ENCODE measurements around the gene ARHGEF3.
A peak's percentile ranks its signal among the peaks of the same experiment; 100 is the strongest.
"Not testable (repeated sequence)": the region's sequence is repeated elsewhere in the genome, so short reads cannot be mapped to it uniquely, and the experiment has no call there.

The ARHGEF3 gene

DNA sequence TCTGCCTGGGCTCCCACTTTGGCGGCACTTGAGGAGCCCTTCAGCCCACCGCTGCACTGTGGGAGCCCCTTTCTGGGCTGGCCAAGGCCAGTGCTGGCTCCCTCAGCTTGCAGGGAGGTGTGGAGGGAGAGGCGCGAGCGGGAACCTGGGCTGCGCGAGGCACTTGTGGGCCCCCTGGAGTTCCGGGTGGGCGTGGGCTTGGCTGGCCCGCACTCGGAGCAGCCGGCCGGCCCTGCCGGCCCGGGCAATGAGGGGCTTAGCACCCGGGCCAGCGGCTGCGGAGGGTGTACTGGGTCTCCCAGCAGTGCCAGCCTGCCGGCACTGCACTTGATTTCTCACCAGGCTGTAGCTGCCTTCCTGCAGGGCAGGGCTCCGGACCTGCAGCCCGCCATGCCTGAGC lies 82.9 kb downstream of the ARHGEF3 start:
- not testable (repeated sequence) for DNase-seq

DNA sequence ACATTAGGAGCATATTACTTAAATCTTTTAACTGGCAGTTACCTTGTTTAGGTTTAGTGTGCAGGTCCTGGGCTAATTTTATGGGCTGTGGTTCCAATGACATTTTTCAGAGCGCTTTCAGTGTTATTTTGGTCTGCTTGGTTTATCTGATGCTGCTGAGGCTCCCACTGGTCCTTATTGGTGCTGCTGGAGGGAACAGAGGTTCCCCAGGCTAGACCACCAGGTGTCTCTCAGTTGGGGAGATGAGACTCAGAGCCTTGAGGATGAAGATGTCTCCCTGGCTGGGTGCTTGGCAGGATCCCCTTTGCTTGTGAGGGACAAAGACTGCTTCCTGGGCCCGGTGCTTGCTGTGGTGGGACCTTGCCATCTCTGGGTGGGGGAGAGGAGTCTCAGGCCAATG lies 90.4 kb downstream of the ARHGEF3 start:
- DNase-seq, result no peak

DNA sequence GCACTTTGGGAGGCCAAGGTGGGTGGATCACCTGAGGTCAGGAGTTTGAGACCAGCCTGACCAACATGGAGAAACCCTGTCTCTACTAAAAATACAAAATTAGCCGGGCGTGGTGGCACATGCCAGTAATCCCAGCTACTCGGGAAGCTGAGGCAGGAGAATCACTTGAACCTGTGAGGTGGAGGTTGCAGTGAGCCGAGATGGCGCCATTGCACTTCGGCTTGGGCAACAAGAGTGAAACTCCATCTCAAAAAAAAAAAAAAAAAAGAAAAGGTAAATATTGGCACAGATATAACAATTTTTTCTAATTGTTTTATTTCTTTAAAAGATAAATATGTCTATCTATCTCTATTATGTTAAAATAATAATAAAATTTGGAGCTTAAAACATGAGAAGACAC lies 94.3 kb downstream of the ARHGEF3 start:
- DNase-seq, result not testable (repeated sequence)

GRCh38 chr3:56706629-56707028 lies 95.1 kb downstream of the ARHGEF3 start:
- DNase-seq, result no peak

DNA sequence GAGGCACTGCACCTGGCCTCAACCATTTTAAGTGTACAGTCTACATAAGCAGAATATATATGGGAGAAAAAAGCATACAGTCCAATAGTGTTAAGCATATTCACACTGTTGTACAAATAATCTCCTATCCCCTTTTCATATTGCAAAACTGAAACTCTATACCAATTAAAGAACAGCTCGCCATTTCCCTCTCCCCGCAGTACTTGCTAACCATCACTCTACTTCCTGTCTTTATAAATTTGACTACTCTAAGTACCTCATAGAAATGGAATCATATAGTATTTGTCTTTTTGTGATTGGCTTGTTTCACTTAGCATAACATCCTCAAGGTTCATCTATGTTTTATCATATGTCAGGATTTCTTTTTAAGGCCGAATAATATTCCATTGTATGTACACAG lies 97.0 kb downstream of the ARHGEF3 start:
- DNase-seq, result no peak

DNA sequence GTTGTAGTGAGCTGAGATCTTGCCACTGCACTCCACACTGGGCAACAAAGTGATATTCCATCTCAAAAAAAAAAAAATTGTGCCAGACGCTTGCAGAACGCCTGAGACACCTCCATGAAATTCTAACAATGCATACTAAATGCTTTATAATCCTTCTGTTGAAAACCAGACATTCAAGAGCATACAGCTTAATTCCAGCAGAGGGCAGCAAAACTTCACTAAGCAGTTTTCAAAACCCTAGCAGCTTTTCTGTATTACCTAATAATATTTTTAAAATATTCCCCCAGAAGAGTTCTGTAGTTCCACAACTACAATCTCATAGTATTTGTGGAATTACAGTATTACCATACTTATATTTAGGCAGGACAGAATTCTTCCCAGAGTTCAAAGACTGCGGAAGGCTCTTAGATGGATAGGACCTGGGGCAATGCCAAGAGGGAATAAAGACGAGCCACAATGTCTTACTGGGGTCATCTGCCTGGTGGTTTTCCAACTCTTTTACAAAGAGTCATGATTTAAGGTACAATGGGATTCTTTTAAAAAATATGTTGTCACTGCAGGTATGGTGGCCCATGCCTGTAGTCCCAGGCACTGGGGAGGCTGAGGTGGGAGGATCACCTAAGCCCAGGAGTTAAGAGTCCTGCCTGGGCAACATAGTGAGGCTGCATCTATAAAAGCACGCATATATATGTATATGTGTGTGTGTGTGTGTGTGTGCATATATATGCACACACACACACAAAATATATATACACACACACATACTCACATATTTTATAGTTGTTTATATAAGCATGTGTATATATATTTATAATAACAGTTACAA lies 99.0 kb downstream of the ARHGEF3 start:
- DNase-seq, result no peak

GRCh38 chr3:56700151-56700550 lies 101.6 kb downstream of the ARHGEF3 start:
- no peak for DNase-seq

DNA sequence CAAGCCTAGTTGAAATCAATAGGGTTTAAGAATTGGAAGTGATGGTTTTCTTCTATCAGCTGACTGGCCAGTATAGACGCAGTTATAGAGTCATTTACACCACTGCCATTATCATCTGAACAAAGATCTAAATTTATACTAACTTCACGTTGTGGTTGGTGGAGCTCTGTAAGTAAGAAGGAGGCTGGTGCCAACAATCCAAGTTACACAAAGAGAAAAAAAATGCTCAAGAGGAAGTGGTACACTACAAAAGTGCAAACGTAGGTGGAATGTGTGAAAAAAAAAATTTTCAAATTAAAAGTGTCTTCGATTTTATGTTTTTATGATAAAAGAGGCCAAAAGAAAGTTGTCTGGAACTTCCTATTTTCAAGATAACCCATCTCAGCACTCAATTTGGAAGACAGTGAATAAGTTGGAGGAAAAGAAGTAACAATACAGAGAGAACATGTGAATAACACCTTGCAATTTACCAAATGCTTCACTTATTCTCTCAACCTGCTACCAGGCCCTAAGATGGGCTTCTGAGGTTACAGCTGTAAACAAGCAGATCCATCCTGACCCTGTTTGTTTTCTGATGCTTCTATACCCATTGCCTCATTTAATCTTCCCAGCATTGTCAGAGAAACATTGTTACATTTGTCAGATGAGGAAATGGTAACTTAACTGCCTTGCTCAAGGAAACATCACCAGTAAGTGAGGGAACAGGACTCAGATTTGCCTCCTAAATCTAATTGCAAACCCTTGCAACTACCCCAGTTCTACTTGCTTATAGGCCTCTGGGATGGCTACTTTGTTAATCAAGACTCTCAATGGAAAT lies 106.7 kb downstream of the ARHGEF3 start:
- no peak for DNase-seq

DNA sequence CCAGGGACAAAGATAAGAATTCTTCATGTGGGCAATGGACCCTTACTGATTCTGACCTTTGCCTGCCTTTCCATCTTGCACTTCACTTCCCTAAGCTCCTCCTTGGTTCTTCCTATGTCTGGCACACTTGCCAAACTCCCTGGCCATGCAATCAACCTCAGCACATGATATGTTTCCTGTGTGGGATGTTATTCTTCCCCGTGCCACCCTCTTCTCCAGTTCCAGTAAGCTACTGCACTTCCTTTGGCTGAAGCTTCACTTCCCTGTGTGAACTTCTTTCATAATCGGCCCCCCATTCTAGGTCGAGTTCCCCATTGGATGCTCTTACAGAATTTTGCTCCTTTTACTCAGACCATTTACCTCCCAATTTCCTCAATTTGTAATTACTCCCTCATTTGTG lies 108.0 kb downstream of the ARHGEF3 start:
- no peak for DNase-seq

DNA sequence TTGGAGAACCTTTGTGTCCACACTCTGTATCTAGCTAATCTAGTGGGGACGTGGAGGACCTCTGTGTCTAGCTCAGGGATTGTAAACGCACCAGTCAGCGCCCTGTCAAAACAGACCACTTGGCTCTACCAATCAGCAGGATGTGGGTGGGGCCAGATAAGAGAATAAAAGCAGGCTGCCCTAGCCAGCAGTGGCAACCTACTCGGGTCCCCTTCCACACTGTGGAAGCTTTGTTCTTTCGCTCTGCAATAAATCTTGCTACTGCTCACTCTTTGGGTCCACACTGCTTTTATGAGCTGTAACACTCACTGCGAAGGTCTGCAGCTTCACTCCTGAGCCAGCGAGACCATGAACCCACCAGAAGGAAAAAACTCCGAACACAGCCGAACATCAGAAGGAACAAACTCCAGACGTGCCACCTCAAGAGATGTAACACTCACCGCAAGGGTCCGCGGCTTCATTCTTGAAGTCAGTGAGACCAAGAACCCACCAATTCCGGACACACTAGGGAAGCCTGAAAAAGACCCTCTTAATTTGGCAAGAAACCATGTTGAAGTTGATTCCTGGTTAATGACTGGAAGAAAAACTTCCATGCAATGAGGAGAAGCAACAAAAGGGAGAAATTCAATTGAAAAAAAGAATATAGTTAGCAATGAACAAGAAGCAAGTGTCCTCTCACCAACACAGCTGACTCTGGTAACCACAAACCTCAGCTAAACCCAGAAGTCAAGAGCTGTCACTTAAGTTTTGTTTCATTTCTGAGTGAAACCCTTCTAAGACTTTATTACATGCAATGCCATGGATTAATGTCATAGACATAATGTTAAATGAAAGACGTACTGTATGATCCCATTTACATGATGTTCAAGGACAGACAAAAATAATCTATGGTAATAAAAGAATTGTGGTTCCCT lies 109.0 kb downstream of the ARHGEF3 start:
- not testable (repeated sequence) for DNase-seq

DNA sequence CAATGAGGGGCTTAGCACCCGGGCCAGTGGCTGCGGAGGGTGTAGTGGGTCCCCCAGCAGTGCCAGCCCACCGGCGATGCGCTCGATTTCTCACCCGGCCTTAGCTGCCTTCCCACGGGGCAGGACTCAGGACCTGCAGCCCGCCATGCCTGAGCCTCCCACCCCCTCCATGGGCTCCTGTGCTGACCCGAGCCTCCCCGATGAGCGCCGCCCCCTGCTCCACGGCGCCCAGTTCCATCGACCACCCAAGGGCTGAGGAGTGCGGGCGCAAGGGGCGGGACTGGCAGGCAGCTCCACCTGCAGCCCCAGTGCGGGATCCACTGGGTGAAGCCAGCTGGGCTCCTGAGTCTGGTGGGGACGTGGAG lies 109.8 kb downstream of the ARHGEF3 start:
- DNase-seq, result not testable (repeated sequence)

- no peak for DNase-seq
These were observed 110.4 kb downstream of the ARHGEF3 start for GRCh38 chr3:56691165-56692000.

- no peak for DNase-seq
These were observed 112.4 kb downstream of the ARHGEF3 start for GRCh38 chr3:56689303-56689702.

DNA sequence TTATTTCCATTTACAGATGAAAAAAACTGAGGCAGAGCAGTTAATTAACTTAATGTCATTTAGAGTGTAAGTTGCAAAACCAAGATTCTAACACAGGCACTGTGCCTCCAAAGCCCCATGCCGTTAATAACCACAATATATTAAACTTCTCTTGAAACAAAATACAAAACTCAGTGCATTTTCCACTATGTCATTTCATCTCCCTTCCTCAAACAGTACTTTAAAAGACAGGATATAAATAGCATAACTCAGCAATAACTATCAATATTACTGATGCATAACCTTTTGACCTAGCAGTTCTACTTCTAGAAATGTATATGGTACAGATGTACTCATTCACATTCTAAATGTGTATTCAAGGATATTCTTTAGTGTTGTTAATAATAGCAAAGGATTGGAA lies 113.6 kb downstream of the ARHGEF3 start:
- DNase-seq, result no peak

GRCh38 chr3:56684029-56684428 lies 117.7 kb downstream of the ARHGEF3 start:
- DNase-seq, result no peak

DNA sequence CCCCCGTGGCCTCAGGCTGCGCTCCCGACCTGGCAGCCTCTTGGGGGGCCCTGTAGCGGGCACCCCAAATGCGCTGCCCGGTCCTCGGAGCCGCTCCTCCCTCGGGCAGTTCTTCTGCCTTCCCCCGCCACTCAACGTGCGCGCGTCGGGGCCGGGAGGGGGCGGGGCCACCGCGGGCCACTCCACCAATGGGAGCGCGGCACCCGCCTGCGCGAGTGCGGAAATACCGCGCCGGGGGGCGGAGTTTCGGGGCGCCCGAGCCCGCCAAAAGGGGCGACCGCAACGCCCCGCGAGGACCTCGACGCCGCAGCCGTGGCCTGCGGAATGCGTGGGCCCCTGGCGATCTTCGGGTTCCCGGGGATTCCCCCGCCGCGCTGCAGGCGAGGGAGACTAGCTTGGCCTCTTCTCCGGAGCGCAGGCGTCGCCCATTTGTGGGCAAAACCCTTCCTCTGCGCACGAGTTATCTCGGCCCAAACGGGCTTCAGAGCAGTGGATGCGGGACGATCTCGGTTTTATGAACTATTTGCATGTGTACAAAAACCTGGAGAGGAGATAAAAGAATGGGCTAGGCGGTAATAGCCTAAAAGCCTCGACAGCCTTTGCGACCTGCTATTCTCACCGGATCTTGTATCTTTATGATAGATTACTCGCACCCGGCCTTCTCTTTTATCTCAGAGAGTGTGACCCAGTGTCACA lies 118.5 kb downstream of the ARHGEF3 start, which contains the start of gene TASOR:
Gene TASOR, minus strand, starts transcription at position 144 of the 696 bp plus-strand sequence. CDS start 259 bp downstream, outside the sequence.
- peak; percentile 79 for DNase-seq

GRCh38 chr3:56682462-56683121 lies 119.2 kb downstream of the ARHGEF3 start:
- DNase-seq, result peak; percentile 59

DNA sequence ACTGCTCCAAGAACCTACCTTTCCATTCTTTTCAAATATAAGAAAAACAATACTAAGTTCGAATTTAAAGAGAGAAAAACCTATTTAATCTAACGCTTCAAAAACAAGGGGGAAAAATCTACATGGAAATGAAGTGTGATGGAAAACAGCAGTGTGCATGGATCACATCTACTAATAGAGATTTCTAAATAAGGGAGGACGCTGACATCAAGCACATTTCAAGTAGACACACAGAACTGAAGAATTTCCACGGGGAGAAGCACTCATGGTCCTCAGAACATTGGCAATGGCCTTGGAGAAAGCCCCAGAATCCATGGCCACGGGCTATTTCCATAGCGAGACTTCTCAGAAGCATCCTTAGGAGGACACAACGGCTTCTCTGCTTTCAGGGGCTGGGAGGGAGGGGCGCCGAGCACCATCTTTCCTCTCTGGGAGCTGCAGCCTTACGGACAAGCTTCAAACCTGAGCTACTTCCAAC lies 119.7 kb downstream of the ARHGEF3 start:
- DNase-seq, result no peak

- DNase-seq, result no peak
These were observed 121.6 kb downstream of the ARHGEF3 start for GRCh38 chr3:56680054-56680580.
